B cell (primary cell): ENCODE results near the gene CTPS1. TPM values are rescaled to one million over a fixed set of nuclear protein-coding genes. Genes with fewer than 3 reads are reported as not detected.

ENCODE experiments used
- ATAC-seq: fragments of 200-7000 bp; cut with Tn5 transposase; one replicate; pipeline ENCODE4 v1.10.0; 2021; ENCODE audit warnings: low read depth, mild to moderate bottlenecking, moderate number of reproducible peaks, moderate library complexity
- CTCF ChIA-PET: fragments of 350-600 bp; sonication (Branson Sonifier 250); formaldehyde crosslinking; loops from one replicate; lab custom pipeline; 2021; ENCODE audit warnings: antibody characterized with exemption, inconsistent platforms; lab: Charles Lee
- POLR2A ChIA-PET: fragments of 350-600 bp; sonication (Branson Sonifier 250); formaldehyde crosslinking; loops from one replicate; lab custom pipeline; 2021; ENCODE audit warnings: antibody characterized with exemption; lab: Charles Lee
- DNase-seq: peaks from one replicate; pipeline ENCODE4 v3.0.0; 2013
- H2AFZ ChIP-seq: 2 replicates; pipeline ENCODE4 v1.6.1; 2012; ENCODE audit warnings: mild to moderate bottlenecking, low read depth, low read length; ENCODE audit not compliant: insufficient read depth, poor library complexity, severe bottlenecking
- H3K27ac ChIP-seq, 2 donors: 1 replicate in 1 of 2; 2 replicates in 1 of 2; pipeline ENCODE4 v1.5.1; 2012 to 2013; ENCODE audit warnings: low read length in 2 of 2, mild to moderate bottlenecking in 2 of 2, moderate library complexity in 1 of 2
- H3K27me3 ChIP-seq, 4 experiments: fragments of 200-600 bp in 1 of 4; sonication (generic) in 1 of 4; replicated peaks in 1 of 4; 1 replicate in 2 of 4; 2 replicates in 2 of 4; pipeline versions ENCODE4 v1.6.1 to v1.7.0; 2013 to 2016; ENCODE audit warnings: low read length in 3 of 4, mild to moderate bottlenecking in 2 of 4, mixed read lengths in 1 of 4, moderate library complexity in 1 of 4; ENCODE audit not compliant: insufficient read depth in 4 of 4, control insufficient read depth in 3 of 4; ENCODE audit errors: control extremely low read depth in 1 of 4
- H3K36me3 ChIP-seq, 2 experiments: replicated peaks in 1 of 2; 1 replicate in 1 of 2; 2 replicates in 1 of 2; pipeline versions ENCODE4 v1.6.1 to v1.7.1; 2013; ENCODE audit warnings: low read length in 1 of 2; ENCODE audit not compliant: insufficient read depth in 2 of 2, control insufficient read depth in 1 of 2; ENCODE audit errors: control extremely low read depth in 1 of 2, extremely low read depth in 1 of 2
- H3K4me1 ChIP-seq, 2 donors: fragments of 200-600 bp in 1 of 2; sonication (generic) in 1 of 2; 1 replicate in 1 of 2; 2 replicates in 1 of 2; pipeline versions ENCODE4 v1.5.1 to v1.6.1; 2013 to 2017; ENCODE audit warnings: low read length in 2 of 2; ENCODE audit not compliant: control insufficient read depth in 2 of 2, insufficient read depth in 2 of 2
- H3K4me2 ChIP-seq: replicated peaks from 2 replicates; pipeline ENCODE3; 2012; ENCODE audit warnings: mild to moderate bottlenecking, low read depth, low read length; ENCODE audit not compliant: poor library complexity, severe bottlenecking
- H3K4me3 ChIP-seq, 5 experiments: fragments of 200-600 bp in 1 of 5; sonication (generic) in 1 of 5; 1 replicate in 3 of 5; 2 replicates in 2 of 5; pipeline versions ENCODE4 v1.5.1 to v1.7.0; 2011 to 2016; ENCODE audit warnings: low read length in 4 of 5, mild to moderate bottlenecking in 4 of 5, low read depth in 2 of 5, control low read depth in 1 of 5, moderate library complexity in 1 of 5; ENCODE audit not compliant: insufficient read depth in 1 of 5; ENCODE audit errors: control extremely low read depth in 1 of 5, extremely low read depth in 1 of 5
- H3K79me2 ChIP-seq: fragments of 200-600 bp; sonication (generic); one replicate; pipeline ENCODE4 v1.6.0; 2016; ENCODE audit warnings: low read length; ENCODE audit not compliant: control insufficient read depth, insufficient read depth
- H3K9ac ChIP-seq: fragments of 200-600 bp; sonication (generic); 2 replicates; pipeline ENCODE4 v1.6.1; 2017; ENCODE audit warnings: mild to moderate bottlenecking, low read length, moderate library complexity
- H3K9me3 ChIP-seq, 3 donors: one replicate each; pipeline versions ENCODE4 v1.6.1 to v1.7.1; 2013; ENCODE audit warnings: low read length in 2 of 3; ENCODE audit not compliant: control insufficient read depth in 2 of 3, insufficient read depth in 1 of 3; ENCODE audit errors: control extremely low read depth in 1 of 3
- H4K20me1 ChIP-seq: 2 replicates; pipeline ENCODE4 v1.6.0; 2012; ENCODE audit warnings: mild to moderate bottlenecking, low read length; ENCODE audit not compliant: insufficient read depth, control insufficient read depth, poor library complexity, severe bottlenecking
- H3K27ac Mint-ChIP-seq: one replicate; pipeline ENCODE4 v1.8.0; 2021; ENCODE audit warnings: mixed read lengths
- H3K27me3 Mint-ChIP-seq: one replicate; pipeline ENCODE4 v1.8.0; 2021; ENCODE audit warnings: mixed read lengths
- H3K4me1 Mint-ChIP-seq: one replicate; pipeline ENCODE4 v1.8.0; 2021; ENCODE audit warnings: mixed read lengths
- H3K4me3 Mint-ChIP-seq: one replicate; pipeline ENCODE4 v1.8.0; 2021; ENCODE audit warnings: mixed read lengths
- H3K9me3 Mint-ChIP-seq: one replicate; pipeline ENCODE4 v1.8.0; 2022; ENCODE audit warnings: mixed read lengths; ENCODE audit not compliant: insufficient read depth
- EZH2 ChIP-seq: IDR thresholded peaks from 2 replicates; pipeline ENCODE4 v1.6.1; 2012; ENCODE audit warnings: borderline replicate concordance, low read depth, mild to moderate bottlenecking, moderate library complexity, low read length; ENCODE audit not compliant: insufficient read depth, poor library complexity, severe bottlenecking
- WGBS: methylation state at CpG from one replicate; pipeline ENCODE4 v1.1.5; 2013; ENCODE audit warnings: missing lambda C conversion rate; ENCODE audit not compliant: insufficient coverage; 5-methylcytosine and 5-hydroxymethylcytosine counted together
- intact Hi-C: fragments of 100-400 bp; cut with micrococcal nuclease; formaldehyde crosslinking; loops from one replicate; pipeline ENCODE4 v1.10.0; 2022
- polyA plus RNA-seq: library from polyadenylated mRNA; depleted of rRNA; stranded (reverse); fragments of >200 nt; gene quantifications from 2 replicates; pipeline ENCODE4 v1.2.3, GENCODE V29; 2012
- total RNA-seq, 2 donors: library from RNA; stranded (reverse); fragments of 120-200 nt in 1 of 2; gene quantifications; 1 replicate in 1 of 2; 2 replicates in 1 of 2; pipeline versions ENCODE4 v1.2.3 to v1.2.4, GENCODE V29; 2013 to 2022
- TF ChIP-seq, protein P1 (sequence below): fragments of 200-600 bp; IDR thresholded peaks from one replicate; pipeline ENCODE4 v1.8.0; 2022; ENCODE audit warnings: antibody characterized with exemption, mild to moderate bottlenecking

CTPS1 gene
- total and polyA plus RNA-seq, 2 donors (not counting 1 experiment from before 2014, with no cell fraction given) = 9.2 to 17.9 TPM

DNA sequence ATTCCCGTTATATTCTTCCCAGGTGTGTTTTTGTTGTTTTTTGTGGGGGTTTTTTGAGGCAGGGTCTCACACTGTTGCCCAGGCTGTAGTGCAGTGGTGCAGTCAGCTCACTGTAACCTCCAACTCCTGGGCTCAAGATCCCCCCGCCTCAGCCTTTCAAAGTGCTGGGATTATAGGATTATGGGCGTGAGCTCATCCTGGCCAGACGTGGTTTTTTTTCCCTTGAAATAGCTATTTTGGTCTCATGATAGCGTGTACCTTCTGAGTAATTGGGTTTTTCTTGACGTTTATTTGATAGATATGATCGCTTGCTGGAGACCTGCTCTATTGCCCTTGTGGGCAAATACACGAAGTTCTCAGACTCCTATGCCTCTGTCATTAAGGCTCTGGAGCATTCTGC lies 17.6 kb downstream of the CTPS1 start:
- no peaks in the 10 kb centered on the region for H3K79me2 ChIP-seq
- no peaks in the 10 kb centered on the region for H3K9me3 Mint-ChIP-seq
- no peaks in the 10 kb centered on the region for H4K20me1 ChIP-seq
- ATAC-seq = no peak
- 97% methylated on average over 7 of the region's 8 CpGs for WGBS
- no peak overlapping the region for H3K9ac ChIP-seq
- no peak overlapping the region for H3K27ac ChIP-seq
- peaks cover 3% of the 10 kb centered on the region for H3K4me1 Mint-ChIP-seq
- no peaks in the 10 kb centered on the region for H3K27me3 ChIP-seq
- TF ChIP-seq EZH2 = no peak
- TF ChIP-seq, protein P1, sequence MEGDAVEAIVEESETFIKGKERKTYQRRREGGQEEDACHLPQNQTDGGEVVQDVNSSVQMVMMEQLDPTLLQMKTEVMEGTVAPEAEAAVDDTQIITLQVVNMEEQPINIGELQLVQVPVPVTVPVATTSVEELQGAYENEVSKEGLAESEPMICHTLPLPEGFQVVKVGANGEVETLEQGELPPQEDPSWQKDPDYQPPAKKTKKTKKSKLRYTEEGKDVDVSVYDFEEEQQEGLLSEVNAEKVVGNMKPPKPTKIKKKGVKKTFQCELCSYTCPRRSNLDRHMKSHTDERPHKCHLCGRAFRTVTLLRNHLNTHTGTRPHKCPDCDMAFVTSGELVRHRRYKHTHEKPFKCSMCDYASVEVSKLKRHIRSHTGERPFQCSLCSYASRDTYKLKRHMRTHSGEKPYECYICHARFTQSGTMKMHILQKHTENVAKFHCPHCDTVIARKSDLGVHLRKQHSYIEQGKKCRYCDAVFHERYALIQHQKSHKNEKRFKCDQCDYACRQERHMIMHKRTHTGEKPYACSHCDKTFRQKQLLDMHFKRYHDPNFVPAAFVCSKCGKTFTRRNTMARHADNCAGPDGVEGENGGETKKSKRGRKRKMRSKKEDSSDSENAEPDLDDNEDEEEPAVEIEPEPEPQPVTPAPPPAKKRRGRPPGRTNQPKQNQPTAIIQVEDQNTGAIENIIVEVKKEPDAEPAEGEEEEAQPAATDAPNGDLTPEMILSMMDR = no peak
- no peaks in the 10 kb centered on the region for H3K27me3 Mint-ChIP-seq
- ChIA-PET CTCF (interaction anchor here (0.6 kb wide), 1 partner anchor 431 kb away, joined by 3 read pairs; no protein-coding TSS in a partner anchor), POLR2A (no interaction called here)
- no peak overlapping the region for H3K4me3 ChIP-seq
- no peak overlapping the region for H3K27ac Mint-ChIP-seq
- no peak overlapping the region for H3K4me2 ChIP-seq
- H2AFZ ChIP-seq = no peak overlapping the region
- peaks cover 0 to 75% of the 10 kb centered on the region in 2 experiments for H3K36me3 ChIP-seq
- H3K9me3 ChIP-seq = no peaks in the 10 kb centered on the region
- DNase-seq = no peak
- no peaks in the 10 kb centered on the region for H3K4me1 ChIP-seq
- intact Hi-C loops = no loop called here
- H3K4me3 Mint-ChIP-seq = no peak overlapping the region

- Histone ChIP-seq H3K79me2 (no peaks in the 10 kb centered on the region), H3K4me3 (no peak overlapping the region), H3K4me2 (no peak overlapping the region), H2AFZ (no peak overlapping the region), H3K27me3 (no peaks in the 10 kb centered on the region), H3K36me3 (peaks cover 0 to 80% of the 10 kb centered on the region in 2 experiments), H3K9me3 (no peaks in the 10 kb centered on the region), H3K9ac (no peak overlapping the region), H4K20me1 (no peaks in the 10 kb centered on the region), H3K27ac (no peak overlapping the region), H3K4me1 (peaks cover 6 to 9% of the 10 kb centered on the region in 2 donors)
- TF ChIP-seq, protein P1 = no peak
- TF ChIP-seq EZH2 = no peak
- H3K4me3 Mint-ChIP-seq = no peak overlapping the region
- ATAC-seq = no peak
- no peaks in the 10 kb centered on the region for H3K27me3 Mint-ChIP-seq
- H3K4me1 Mint-ChIP-seq = peaks cover 15% of the 10 kb centered on the region
- intact Hi-C loops = no loop called here
- no peak for DNase-seq
- H3K9me3 Mint-ChIP-seq = no peaks in the 10 kb centered on the region
- WGBS = 100% methylated on average over 2 of the region's 4 CpGs
- no peak overlapping the region for H3K27ac Mint-ChIP-seq
- ChIA-PET CTCF (interaction anchor here (0.8 kb wide), 1 partner anchor 20 kb away, joined by 5 read pairs; no protein-coding TSS in a partner anchor), POLR2A (no interaction called here)
These were observed 19.2 kb downstream of the CTPS1 start for GRCh38 chr1:40998668-40999067.
